DND-41 (cell line): ENCODE data around the gene OR5B21.

Source experiments
- EZH2 ChIP-seq: IDR thresholded peaks from 3 replicates; pipeline ENCODE4 v1.6.1; 2012; ENCODE audit warnings: borderline replicate concordance, low read depth, mild to moderate bottlenecking, moderate library complexity, low read length, inconsistent platforms; ENCODE audit not compliant: severe bottlenecking
- TF ChIP-seq, protein P1 (sequence below): IDR thresholded peaks from 2 replicates; pipeline ENCODE4 v1.5.1; 2012; ENCODE audit warnings: borderline replicate concordance, low read length, moderate library complexity, mild to moderate bottlenecking; ENCODE audit not compliant: poor library complexity, severe bottlenecking; ENCODE audit errors: extremely low read depth

DNA sequence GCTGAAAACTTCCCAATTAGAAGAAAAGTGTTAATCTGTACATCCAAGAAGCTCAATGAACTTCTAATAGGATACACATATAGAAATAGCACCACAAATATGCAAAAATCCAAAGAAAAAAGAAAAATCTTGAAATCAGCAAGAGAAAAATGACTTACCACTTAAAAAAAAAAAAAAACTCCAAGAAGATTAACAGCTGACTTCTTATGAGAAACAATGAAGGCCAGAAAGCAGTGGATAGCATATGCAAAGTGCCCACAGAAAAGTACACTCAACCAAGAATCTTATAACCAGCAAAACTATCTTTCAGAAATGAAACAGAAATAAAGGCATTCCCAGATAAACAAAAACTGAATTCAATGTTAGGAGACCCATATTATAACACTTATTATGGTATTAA, 36.0 kb downstream of the OR5B21 start:
- no peak for TF ChIP-seq EZH2
- TF ChIP-seq, protein P1, sequence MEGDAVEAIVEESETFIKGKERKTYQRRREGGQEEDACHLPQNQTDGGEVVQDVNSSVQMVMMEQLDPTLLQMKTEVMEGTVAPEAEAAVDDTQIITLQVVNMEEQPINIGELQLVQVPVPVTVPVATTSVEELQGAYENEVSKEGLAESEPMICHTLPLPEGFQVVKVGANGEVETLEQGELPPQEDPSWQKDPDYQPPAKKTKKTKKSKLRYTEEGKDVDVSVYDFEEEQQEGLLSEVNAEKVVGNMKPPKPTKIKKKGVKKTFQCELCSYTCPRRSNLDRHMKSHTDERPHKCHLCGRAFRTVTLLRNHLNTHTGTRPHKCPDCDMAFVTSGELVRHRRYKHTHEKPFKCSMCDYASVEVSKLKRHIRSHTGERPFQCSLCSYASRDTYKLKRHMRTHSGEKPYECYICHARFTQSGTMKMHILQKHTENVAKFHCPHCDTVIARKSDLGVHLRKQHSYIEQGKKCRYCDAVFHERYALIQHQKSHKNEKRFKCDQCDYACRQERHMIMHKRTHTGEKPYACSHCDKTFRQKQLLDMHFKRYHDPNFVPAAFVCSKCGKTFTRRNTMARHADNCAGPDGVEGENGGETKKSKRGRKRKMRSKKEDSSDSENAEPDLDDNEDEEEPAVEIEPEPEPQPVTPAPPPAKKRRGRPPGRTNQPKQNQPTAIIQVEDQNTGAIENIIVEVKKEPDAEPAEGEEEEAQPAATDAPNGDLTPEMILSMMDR, result no peak
